GM18868 (cell line): ENCODE results near the gene FBXW5.

Experiments used
- ATAC-seq: cut with Tn5 transposase; IDR thresholded peaks from one replicate; pipeline ENCODE4 v1.9.1; 2021; ENCODE audit warnings: mild to moderate bottlenecking, moderate library complexity; ENCODE audit not compliant: unreplicated experiment

The FBXW5 gene

DNA sequence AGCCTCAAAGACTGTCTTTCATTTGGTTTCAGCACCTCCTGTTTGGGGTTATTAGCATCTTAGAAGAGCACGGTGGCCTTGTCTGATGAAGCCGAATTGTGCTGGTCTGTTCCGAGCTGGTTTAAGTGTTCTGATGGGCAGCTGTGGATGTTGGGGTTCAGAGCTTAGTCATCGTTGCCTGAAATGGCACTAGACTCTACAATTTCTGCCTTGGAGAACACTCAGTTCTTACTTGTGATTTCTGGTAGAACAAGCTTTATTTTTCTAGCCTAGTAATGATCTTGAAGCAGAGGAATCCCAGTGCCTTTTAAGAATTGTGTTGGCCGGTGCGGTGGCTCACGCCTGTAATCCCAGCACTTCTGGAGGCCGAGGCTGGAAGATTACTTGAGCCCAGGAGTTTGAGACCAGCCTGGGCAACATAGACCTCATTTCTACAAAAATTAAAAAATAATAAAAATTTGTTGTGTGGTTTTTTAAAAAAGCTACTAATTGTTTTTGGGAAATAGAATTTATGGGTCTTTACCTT lies 7.8 kb downstream of the FBXW5 start:
- ATAC-seq = no peak

DNA sequence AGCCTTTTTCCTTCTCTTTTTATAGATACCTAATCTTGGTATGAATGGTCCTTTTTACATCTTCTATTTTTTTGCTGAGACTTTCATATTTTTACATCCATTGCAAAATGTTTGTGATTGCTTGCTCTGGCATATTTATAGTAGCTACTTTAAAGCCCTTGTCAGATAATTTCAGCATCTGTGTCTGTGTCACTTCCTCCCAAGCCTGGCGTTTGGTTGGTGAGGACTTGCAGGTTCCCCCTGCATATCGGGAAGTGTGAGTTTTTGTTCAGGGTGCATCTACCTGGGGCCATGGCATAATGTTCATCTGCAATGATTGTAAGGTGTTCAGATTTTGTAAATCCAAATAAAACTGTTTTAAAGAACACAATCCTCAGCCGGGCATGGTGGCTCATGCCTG lies 8.9 kb downstream of the FBXW5 start:
- no peak for ATAC-seq

DNA sequence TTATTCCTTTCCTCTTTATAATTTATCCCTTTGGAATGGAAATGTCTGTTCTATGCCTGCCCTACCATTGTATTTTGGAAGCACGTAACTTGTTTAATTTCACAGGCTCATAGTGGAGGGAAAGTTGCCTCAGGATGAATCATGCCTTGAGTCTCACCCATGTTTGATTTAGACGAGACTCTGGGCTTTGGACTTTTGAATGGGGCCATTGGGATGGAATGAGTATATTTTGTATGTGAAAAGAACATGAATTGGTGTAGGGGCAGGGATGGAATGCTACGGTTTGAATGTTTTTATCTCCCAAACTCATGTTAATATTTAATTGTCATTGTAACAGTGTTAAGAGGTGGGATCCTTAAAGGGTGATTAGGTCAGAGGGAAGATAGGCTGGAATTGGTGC lies 10.3 kb downstream of the FBXW5 start:
- ATAC-seq = no peak

DNA sequence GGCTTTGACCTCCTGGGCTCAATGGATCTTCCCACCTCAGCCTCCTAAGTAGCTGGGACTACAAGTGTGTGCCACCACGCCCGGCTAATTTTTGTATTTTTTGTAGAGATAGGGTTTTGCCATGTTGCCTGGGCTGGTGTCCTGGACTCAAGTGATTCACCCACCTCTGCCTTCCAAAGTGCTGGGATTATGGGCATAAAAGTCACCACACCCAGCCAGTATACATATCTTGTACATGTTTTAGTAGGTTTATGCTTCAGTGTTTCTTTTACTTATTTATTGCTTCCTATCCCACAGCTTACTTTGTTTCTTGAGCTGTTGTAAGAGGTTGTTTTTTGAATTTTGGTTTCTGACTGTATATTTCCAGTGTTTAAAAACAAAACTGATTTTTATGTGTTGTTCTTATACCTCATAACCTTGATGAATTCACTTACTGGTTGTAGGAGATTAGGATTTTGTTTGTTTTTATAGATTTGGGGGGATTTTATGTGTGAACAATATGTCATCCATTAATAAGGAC lies 12.9 kb downstream of the FBXW5 start:
- no peak for ATAC-seq

DNA sequence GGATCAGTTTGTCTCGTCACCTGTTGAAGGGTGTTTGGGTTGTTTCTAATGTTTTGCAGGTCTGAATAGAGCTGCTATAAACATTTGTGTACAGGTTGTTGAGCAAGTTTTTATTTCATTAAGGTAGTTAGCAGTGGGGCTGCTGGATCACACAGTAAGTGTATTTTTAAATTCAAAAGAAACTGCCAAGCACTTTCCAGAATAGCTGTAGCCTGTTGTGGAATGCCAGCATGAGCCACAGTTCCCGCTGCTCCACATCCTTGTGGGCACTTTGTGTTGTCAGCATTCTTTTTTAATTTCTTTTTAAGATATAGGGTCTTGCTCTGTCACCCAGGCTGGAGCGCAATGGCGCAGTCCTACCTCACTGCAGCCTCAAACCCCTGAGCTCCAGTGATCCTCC lies 14.5 kb downstream of the FBXW5 start:
- ATAC-seq = no peak

DNA sequence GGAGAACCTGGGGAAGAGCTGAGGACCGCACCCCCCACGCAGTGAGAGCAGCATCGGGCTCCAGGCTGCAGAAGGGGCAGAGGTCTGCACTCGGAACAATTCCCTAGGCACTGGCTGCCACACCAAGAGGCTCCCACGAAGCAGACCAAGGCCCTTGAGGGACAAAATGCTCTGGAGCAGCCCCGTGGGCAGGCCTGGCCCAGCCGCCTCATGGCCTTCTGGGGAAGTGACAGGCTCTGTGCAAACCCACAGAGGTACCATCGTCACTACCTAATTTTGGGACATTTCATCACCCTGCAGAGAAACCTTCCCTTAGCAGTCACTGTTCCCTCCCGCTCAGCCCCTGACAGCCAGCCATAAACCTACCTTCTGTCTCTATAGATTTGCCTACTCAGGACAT lies 15.9 kb downstream of the FBXW5 start:
- no peak for ATAC-seq

DNA sequence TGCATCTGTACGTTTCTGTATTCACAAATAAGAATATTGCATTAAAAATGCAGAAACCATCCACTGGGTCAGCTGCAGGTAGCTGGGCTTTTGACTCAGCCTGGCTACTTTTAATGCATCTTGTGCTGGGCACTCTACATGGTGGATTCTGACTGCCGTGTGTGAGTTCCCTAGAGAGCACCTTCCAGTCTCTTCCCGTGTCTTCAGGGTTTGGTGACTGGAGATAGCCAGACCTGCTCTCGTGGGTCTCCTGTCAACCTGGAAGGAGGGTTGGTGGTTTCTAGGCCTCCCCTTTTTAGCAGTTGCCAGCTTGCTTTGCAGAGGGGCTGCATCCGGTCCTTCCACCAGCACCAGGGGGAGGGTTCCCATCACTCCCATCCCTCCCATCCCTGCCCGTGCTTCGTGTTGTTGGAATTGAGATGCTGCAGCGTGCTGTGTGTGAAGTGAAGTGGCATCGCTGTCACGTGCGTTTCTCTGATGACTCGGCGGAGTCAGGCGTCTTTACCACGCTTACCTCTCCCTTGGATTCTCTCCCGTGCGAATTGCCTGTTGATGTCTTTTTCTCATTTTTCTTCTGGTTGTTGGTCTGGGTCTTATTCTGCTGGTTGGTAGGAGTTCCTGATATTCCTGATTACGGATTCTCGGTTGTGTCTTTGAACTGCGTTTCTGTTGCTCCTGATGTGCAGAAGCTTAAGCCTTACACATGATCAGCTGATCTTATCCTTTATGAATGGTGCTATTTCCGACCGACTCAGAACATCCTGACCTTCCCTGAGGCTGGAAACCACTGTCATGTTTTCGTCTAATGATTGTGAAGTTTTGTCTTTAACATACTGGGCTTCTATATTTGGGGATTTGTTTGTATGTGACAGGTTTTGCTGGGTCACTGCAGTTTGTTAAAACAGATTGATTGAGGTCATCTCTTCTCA lies 16.9 kb downstream of the FBXW5 start:
- no peak for ATAC-seq

DNA sequence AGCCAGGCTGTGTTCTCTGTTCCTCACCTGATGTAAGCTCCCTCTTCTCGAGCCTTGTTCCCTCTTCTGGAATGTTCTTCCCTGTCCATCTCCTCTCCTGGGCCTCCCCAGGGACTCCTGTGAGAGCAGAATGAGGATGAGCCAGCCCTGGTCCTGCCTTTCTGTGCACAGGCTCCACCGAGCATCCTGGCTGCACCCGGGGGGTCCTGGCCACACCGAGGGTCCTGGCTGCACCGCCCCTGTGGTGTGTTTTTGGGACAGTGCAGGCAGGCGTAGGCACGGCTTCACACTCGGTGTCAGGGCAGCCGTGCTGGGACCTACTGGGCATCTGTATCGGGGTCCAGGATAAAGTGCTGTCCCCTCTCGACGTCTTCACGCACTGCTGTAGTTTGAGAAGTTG lies 17.8 kb downstream of the FBXW5 start:
- no peak for ATAC-seq

DNA sequence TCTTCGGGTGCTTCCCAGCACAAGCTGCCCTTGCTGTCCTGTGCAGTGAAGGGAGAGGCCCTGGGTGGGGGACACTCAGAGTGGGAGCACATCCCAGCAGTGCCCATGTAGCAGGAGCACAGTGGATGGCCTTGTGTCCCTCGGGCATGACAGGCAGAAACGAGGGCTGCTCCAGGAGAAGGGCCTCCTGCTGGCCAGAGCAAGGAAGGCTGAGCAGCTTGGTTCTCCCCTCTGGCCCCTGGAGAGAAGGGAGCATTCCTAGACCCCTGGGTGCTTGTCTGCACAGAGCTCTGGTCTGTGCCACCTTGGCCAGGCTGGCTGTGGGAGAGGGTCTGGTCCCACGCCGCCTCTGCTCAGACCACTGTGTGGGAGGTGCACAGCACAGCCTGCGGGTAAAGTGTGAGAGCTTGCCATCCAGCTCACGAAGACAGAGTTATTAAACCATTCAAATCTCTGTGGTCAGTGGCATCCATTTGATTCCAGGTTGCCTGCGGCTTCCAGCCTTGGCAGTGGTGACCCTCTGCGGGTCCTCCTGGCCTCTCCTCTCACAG lies 18.3 kb downstream of the FBXW5 start:
- ATAC-seq = no peak

DNA sequence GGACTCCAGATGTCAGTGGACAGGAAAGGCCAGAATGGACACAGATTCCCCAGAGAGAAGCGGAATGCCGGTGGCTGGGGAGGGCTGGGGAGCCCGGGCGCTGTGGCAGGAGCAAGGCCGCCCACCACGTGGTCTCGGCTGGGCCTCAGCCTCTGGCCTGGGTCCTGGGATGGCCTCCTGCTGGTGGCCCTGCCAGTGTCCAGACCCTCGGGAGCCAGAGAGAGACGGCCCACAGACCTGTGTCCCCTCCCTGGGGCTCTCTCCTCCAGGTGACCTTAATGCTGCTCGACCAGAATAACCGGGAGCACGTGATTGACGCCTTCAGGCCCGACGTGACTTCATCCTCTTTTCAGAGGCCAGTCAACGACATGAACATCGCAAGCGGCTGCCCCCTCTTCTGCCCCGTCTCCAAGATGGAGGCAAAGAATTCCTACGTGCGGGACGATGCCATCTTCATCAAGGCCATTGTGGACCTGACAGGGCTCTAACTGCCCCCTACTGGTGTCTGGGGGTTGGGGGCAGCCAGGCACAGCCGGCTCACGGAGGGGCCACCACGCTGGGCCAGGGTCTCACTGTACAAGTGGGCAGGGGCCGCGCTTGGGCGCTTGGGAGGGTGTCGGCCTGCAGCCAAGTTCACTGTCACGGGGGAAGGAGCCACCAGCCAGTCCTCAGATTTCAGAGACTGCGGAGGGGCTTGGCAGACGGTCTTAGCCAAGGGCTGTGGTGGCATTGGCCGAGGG lies 19.0 kb downstream of the FBXW5 start:
- no peak for ATAC-seq

DNA sequence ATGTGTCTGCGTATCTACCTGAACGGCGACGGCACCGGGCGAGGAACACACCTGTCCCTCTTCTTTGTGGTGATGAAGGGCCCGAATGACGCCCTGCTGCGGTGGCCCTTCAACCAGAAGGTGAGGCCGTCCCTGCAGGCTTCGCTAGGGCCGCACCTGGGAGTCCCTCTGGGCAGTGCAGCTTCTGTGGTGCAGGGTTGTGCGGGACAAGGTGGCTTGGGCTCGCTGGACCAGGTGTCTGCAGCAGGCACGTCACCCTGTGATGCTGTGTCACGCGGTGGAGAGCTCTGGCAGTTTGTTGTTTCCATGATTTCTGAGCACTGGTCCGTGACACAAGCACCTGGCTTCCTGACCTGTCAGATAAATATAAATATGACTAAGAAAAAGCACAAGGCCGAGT lies 20.7 kb downstream of the FBXW5 start:
- ATAC-seq = no peak

DNA sequence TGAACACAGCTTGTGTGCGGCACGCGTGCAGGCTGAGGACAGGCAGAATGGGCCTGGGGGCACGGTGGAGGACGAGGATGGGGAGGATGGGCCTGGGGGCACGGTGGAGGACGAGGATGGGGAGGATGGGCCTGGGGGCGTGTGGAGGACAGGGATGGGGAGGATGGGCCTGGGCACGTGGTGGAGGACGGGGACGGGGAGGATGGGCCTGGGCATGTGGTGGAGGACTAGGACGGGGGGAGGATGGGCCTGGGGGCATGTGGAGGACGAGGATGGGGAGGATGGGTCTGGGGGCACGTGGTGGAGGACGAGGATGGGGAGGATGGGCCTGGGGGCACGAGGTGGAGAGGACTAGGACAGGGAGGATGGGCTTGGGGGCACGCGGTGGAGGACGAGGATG lies 22.0 kb downstream of the FBXW5 start:
- no peak for ATAC-seq

DNA sequence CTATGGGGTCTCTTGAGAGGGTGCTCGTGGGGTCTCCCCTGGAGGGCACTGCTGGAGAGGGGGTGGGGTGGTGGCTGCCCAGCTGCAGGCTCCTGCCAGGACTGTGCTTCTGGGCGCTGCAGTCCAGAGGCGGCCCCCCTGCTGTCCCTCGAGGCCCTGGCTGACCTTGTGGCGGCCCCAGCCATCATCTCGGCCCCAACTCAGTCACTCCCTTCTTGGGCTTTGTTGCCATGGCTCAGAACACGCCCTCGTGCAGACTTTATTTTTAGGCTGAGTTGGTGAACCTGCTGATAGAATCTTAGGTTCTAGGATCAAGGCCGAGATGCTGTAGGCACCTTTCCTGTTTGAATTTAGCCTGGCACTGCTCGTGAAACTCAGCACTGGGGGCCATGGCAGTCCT lies 22.8 kb downstream of the FBXW5 start:
- ATAC-seq = no peak

DNA sequence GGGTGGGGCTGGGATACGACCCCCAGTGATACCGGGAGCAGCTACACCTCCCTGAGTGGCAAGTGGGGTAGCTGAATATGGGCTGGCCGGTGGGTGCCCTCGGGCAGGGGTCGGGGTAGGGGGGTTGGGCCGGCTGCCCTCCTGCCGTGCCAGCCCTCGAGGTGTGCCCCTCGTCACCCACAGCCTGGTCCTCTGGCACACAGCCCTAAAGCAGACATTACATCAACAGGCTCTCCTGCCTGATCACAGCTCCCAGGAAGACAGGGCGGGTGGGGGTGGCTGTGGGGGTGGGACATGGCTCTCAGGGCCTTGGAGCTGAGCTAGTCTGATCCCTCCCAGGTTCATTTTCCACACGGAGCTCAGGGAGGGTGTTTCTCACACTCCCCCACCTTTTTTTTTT lies 23.2 kb downstream of the FBXW5 start:
- ATAC-seq = no peak

DNA sequence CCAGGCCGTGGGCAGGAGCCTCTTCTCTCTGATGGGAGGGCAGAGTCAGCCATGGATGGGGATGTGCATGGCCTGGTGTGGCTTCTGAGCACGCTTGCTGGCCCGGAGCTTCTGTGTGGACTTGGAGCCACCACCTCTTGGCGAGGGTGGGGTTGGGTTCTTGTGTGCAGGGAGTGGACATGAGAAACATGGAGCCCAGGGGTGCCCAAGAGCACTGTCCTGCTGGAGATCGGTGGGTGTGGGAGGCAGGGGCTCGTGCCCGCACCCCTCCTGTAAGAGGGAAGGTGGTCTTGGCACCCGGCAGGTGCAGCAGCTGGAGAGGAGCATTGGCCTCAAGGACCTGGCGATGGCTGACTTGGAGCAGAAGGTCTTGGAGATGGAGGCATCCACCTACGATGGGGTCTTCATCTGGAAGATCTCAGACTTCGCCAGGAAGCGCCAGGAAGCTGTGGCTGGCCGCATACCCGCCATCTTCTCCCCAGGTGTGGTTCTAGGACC lies 23.8 kb downstream of the FBXW5 start:
- no peak for ATAC-seq

DNA sequence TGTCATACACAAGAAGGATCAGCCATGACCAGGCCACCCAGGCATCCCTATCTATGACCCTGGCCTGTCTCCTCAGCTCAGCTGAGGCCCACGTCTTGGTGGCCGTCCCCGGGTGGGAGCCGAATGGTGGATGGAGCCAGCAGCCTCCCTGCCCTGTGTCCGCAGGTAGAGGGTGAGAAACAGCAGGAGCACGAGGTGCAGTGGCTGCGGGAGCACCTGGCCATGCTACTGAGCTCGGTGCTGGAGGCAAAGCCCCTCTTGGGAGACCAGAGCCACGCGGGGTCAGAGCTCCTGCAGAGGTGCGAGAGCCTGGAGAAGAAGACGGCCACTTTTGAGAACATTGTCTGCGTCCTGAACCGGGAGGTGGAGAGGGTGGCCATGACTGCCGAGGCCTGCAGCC lies 24.5 kb downstream of the FBXW5 start:
- ATAC-seq = no peak

DNA sequence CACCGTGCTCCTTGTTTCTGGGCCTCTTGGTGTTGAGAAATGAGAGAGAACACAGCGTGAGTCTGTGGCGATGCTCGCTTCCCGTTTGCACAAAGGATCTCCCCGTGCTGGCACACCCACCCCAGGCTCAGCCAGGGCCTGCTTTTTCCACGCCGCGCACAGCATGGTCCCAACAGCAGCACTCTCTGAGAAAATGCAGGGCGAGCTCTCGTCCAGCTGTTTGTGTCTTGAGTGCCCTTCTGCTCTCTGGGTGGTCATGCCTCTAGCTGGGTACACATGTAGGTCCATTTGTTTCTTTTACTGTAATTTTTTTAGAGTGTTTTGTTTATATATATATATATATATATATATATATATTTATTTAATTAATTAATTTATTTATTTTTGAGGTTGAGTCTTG lies 26.6 kb downstream of the FBXW5 start:
- no peak for ATAC-seq

DNA sequence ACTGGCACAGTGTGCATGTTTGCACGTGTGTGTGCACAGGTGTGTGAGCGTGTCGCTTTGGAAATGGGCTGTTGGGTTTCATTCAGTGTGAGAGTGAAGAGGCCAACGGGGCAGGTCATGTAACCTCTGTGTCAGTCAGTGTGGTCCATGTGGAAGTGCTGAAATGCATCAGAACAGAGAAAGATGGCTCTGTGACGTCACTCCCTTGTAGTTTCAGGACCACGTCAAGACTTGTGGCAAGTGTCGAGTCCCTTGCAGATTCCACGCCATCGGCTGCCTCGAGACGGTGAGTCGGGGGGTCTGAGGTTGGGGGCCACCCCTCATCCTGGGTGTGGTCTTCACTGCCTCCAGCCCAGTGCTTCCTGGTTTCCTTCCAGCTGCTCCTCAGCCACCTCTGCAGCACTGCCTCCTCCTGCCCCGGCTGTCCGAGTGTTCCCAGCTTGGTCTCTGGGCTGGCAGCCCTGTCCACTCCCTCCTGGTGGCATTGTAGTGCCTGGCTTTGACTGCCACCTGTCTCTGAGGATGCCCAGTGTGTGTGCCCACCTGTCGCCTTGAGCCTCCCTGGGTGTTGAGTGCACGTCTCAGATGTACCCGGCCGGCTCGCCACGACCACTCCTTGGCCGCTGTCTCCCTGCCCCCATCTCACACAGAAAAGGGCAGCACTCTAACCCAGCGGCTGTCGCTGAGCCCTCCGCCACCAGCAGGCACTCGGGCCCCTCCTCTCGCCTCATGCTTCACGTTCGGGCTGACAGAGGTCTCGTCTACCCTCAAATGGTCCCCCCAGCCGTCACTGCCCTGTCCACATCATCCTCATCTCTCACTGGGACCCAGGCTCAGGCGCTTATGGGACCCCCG lies 28.0 kb downstream of the FBXW5 start:
- no peak for ATAC-seq

DNA sequence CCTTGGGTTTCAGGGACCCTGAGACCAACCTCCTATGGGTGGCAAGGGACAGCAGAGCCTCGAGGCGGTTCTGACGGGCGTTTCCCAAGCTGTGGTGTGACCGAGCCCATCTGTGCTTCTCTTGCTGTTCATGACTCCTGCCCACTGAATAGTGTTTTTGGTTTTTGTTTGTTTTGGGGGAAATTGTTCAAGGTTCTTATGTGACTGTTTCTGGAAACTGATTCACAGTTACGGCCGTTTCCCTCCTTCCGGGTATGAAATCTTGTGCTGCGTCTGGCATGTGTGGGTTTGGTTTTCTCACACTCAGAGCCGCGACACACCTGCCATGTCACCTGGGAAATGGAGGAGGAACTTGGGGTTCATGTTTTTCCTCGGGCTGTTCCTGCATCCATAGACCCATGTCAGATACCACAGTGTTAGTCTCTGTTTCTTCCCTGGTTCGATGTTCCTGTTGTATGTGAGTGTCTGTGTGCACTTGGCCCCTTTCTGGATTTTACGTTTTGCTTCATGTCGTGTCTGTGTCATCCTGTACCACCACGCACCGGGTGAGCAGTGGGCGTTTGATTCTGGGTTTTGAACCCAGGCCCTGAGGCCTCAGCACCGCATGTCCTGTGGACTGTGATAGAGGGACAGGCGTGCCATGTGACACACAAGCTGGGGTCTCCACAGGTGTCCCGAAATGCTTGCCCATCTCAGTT lies 28.8 kb downstream of the FBXW5 start:
- ATAC-seq = no peak
